Fibroblast of skin of back (primary cell): Measurements from ENCODE around the gene SEMA4D.

Experiments used
- DNase-seq: peaks from one replicate; pipeline ENCODE4 v3.0.0-alpha.2; 2013

SEMA4D gene

GRCh38 chr9:89529243-89530035 lies 31.5 kb upstream of the SEMA4D start:
- no peak for DNase-seq

GRCh38 chr9:89528540-89528939 lies 30.6 kb upstream of the SEMA4D start:
- no peak for DNase-seq

- no peak for DNase-seq
Measured at GRCh38 chr9:89528131-89528530, 30.2 kb upstream of the SEMA4D start.

DNA sequence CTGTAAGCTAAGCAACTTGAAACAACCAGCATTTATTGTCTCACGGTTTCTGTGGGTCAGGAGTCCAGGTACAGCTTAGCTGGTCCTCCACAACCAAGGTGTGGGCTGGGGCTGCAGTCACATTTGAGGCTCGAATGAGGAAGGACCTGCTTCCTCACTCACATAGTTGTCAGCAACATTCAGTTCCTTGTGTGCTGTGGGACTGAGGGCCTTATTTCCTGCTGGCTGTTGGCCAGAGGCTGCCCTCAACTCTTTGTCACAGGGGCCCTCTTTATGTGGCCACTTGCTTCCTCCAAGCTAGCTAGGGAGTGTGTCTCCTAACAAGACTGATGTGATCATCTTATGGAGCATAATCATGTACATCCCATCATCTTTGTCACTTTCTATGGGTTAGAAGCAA lies 29.2 kb upstream of the SEMA4D start:
- DNase-seq, result no peak

DNA sequence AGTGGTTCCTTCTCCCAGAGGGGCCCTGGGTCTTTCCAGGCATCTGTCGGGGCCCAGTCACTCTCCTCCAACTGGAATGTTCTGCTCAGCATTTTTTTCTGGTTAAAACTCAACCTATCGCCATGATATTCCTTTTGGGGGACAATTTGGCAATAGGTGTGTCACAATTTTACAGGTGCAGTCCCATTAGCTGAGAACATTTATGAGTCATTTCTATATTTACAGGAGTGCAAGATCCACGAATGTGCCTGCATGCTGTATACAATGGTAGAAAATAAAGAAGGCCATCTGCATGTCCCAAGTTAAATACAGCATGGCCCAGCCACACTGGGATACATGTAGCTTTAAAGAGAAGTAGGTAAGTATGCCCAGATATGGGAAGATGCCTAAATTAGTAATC lies 28.8 kb upstream of the SEMA4D start:
- no peak for DNase-seq

DNA sequence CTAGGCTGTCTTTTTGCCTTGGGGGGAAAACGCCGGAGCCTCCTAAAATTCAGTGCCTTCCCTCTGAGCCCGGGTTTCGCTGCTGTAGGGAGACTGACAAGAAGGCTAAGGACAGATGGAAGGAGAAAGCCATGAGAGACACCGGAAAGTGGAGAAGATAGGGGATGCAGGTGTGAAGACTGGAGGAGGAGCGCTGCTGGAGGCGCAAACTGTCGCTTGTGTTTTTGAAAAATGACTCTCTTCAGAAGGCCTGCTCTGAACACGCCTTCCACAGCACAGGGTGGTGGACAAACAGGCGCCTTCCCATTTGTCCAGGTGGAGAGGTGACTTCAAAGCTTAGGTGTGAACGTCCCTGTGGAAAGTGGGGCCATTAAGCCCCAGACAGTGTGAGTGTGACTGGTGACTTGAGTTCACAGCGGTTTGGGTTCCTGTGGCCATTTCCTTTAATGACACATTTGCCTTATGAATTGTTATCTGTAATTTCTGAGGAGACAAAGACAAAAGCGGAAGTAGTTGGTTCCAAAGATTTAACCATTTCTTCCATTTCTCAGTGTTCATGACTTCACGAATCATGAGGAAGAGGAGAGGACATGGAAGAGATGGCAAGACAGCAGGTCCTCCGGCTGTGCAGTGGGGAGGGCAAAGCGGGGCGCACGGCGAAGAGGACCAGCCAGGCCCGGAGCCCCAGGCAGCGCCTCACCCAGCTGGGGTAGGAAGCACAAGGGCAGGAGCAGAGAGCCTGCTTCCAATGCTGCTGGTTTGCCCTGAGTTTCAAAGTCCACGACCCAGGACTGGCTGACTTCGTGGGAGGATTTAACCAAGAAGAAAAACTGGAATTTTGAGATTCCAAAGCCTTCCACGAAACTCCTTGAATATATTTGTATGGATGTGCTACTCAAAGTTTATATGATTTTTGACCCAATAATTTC lies 27.8 kb upstream of the SEMA4D start:
- no peak for DNase-seq

- no peak for DNase-seq
Measured at GRCh38 chr9:89524963-89525362, 27.1 kb upstream of the SEMA4D start.

- no peak for DNase-seq
Measured at GRCh38 chr9:89523948-89524347, 26.0 kb upstream of the SEMA4D start.

GRCh38 chr9:89522959-89523285 lies 25.0 kb upstream of the SEMA4D start:
- no peak for DNase-seq

DNA sequence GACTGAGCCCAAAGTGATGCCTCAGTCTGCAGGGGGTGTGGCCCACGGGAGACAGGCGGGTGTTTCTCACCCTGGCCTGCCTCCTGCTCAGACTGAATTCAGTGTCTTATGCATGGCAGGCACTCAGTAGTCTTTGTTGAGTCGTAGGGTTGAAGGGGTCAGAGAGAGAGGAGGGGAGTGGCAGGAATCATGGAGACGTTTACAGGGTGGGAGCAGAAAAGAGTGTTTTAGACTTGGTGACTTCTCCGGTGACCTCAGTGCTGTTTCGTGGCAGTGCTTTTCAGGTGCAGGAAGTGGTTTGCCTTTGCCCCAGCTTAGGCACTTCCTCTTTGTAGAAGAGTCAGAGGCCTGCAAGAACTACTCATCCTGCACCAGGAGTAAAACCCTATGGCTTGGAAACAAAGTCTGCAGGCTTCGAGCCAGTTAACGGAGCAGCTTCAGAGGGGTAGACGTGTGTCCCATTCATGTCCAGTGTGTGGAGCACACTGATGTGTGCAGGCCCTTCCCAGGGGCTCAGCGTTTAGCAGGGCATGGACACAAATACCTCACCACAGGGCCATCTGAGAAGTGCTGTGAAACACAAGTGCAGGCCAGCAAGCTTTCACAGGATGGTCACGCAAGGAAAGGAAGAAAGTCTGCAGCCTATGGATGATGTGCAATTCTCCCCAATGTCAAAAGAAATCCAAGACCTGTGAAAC lies 24.5 kb upstream of the SEMA4D start:
- no peak for DNase-seq

DNA sequence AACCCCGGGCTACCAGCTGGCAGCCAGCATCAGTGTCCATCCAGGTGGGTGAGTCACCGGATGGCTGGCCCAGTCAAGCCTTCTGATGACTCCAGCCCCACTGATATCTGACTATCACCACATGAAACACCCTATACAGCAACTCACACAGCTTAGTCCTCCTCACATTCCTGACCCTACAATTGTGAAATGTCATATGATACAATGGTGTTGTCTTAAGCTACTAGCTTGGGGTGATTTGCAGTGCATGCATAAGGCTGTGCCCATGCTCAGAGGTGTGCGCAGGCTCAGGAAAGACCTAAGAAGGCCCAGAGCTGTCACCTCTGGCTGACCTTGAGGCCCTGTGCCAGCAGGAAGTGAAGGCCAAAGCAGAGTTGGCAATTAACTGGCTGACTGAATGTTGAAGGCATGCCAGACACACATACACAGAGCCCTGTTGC lies 21.5 kb upstream of the SEMA4D start:
- DNase-seq, result no peak

DNA sequence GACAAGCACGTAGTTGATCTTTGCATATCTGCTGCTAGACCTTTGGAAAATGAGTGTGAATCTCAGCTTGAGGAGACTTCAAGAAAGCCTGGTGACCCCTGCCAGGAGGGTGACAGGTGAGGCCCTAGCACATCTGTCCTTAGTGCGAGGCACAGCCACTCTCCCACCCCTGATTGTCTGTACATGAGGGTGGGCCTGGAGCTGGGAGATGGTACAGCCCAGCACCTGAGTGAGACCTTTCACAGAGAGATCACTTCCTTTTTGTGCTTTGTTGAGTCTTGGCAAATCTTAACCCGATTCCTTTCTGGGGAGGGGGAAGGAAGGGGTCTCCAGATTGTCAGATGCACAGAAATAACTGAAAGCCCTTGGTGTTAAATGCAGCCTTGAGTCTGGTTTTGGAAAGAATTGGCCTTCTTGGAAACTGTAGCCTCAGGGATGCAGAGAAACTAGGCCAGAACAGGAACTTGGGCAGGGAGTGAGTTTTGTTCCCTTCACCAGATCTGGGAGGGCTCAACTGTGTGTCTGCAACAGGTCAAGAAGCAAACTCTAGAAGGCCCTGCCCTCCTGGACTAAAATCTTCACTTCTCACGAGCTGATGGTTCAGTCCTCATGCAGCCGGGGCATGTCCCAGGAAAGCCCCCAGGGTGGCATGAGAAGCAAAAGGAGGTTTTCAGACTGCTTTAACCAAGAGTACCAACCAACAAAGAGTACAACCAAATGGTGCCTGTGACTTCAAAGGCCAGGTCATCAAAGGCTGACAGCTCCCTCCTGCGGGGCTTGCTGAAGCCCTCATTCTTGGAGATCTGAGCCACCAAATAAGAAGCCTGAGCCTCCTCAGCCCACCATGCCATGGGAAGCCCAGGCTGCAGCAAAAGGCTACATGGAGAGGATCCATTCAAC lies 20.8 kb upstream of the SEMA4D start:
- no peak for DNase-seq

DNA sequence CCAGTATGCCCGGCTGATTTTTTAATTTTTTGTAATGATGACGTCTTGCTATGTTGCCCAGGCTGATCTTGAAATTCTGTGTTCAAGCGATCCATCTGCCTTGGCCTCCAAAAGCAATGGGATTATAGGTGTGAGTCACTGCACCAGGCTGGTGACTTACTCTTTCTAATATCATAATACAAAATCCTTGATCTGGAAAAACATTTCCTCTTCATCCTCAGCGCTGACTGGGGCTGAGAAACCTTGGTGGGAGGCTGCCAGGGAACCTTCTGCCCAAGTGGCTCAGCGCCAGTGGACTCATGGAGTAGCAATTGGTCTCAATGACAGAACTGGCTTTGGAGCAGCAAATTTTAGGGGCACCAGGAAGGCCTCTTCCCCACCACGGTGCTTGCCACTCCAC lies 17.5 kb upstream of the SEMA4D start:
- no peak for DNase-seq

DNA sequence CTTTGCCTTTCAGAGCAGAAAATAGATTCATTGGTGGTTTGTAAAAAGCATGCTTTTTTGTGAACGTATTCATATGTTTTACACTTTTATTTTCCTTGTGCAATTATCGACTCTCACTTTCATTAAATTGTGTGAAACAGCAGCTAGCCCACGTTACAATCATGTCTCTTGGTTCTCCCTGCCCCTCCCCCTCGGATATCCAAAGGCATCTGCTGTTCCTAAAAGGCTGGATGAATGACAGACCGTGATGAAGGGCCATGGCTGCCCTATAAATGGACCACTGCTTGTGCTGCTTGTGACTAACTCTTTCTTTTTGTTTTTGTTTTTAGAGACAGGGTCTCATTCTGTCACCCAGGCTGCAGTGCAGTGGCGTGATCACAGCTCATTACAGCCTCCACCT lies 17.0 kb upstream of the SEMA4D start:
- no peak for DNase-seq

- no peak for DNase-seq
Measured at GRCh38 chr9:89514337-89514736, 16.4 kb upstream of the SEMA4D start.

DNA sequence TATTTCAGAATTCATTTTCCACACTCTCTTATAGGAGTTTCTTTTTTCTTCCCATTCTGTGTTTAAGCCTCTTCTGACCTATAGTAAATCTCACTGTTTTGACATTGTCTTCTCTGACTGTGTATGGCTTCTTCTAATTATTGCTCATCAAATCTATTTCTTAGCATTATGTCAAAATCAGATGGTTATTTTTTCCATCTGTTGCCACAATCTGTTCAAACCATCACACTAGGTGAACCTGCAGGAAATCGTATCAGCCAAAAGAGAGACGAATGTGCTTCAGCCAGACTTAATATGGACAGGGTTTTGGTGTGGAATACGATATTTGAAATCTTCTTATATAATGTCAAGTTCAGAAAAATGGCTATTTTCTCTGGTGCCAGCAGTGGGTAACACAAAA lies 15.9 kb upstream of the SEMA4D start:
- DNase-seq, result no peak

DNA sequence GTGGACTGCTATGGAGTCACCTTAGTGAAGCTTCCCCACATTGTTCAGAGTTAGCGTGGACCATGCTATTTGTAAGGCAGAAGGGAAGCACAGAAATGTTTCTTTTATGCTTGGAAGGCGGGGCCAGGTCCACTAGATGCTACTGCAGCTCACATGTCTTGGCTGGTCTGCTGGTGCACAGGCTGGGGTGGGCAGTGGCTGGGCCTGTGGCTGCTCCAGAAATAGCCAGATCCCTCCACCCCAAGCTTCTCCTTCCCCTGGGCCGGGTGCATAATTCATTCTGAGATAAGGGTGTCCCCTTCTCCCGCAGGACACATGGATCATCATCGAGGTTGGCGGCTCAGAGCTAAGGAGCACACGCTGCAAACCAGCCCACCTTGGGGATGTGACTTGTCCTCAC lies 14.5 kb upstream of the SEMA4D start:
- DNase-seq, result no peak

DNA sequence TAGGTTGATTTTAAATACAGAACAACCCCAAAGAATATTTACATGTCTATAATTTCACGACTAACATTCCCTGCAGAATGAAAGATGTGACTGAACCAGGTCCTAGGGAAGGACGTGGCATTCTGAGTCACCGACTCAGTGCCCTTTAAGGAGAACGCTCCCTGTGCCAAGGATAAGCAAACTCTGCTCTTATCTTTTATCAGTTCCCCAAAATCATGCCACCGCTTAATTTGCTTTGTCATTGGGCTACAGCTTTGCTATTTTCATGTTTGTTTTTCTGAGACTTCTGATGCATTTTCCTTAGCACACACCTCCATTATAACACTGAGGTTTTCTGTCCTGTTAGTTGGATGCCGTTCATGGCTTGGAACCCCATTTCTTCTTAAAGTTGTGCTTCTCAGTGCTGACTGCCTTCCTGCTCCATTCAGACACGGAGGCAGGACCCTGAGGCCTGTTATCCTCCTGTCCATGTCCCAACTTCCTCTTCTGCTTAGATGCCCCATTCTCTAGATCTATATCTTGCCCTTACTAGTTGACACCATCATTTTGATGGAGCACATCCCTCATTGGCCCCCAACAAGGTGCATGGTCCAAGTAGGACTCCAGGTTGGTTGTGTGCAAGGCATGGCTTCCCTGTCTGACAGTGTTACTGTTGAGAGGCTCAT lies 11.2 kb upstream of the SEMA4D start:
- no peak for DNase-seq

GRCh38 chr9:89505911-89506310 lies 8.0 kb upstream of the SEMA4D start:
- no peak for DNase-seq

DNA sequence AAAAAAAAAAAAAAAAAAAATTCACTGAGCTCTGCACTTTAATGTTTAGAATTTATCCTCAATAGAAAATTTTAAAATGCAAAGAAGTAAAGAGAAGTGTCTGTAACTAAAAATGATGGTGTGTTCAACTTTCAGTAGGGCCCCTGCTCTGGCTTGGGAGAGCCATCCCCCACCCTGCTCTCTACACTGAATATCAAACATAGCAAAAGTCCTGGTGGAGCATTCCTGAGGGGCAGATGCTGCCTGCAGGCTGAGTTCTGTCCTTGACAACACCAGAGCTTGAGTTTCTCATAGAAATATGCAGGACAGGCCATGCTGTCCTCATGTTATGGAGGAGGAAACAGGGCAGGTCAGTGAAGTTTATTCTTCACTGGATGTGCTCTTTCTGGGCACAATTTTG lies 7.1 kb upstream of the SEMA4D start:
- no peak for DNase-seq

DNA sequence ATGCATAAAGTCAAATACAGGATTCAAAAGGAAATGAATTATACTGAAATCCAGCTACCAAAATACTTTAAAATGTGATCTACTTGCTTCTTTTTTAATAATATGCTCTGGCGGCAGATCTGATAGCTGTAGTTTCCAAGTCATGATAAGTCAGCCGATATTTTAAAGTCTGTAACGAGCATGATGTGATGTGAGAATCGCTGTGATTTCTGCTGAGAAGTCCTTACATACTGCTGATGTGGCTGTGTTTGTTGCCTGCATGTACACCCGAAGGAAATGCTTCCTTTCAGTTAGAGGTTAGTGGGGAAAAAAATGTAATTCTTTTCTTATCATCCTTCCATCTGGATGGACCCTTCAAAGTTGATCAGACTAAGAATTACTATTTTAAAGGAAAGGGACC lies 4.8 kb upstream of the SEMA4D start:
- no peak for DNase-seq
